ENCODE measurements around the gene GALNT17.

GALNT17 gene

GRCh38 chr7:71182438-71182935 is 50.5 kb downstream of the GALNT17 start:
- H3K79me2 ChIP-seq (ENCODE audit: insufficient read depth, low read length): no peaks in the 10 kb centered on the region
- TF ChIP-seq EZH2 (IDR thresholded peaks at IDR 0.05; ENCODE audit: borderline replicate concordance, low read depth, low read length, severe bottlenecking) (no peak), CTCF (IDR thresholded peaks at IDR 0.05; ENCODE audit: borderline replicate concordance, extremely low read depth, low read length, poor library complexity, severe bottlenecking) (no peak)
- no peaks in the 10 kb centered on the region for H4K20me1 ChIP-seq (ENCODE audit: insufficient read depth, low read length)

GRCh38 chr7:71184136-71184535 is 52.2 kb downstream of the GALNT17 start:
- no peak overlapping the region for H3K27ac ChIP-seq (ENCODE audit: low read length)
- H3K4me3 ChIP-seq (ENCODE audit: low read depth in 1 of 2, low read length in 2 of 2): no peak overlapping the region
- H4K20me1 ChIP-seq (ENCODE audit: insufficient read depth, low read length): no peaks in the 10 kb centered on the region
- no peak overlapping the region for H2AFZ ChIP-seq (ENCODE audit: low read depth, low read length)
- no peak overlapping the region for H3K9ac ChIP-seq (ENCODE audit: low read depth, low read length)
- no peak overlapping the region for H3K4me2 ChIP-seq (ENCODE audit: insufficient read depth, low read length)
- ATAC-seq (ENCODE audit: insufficient read depth, low read depth) (no peak), DNase-seq (no peak)
- no peaks in the 10 kb centered on the region for H3K79me2 ChIP-seq (ENCODE audit: insufficient read depth, low read length)
- H3K9me3 ChIP-seq (ENCODE audit: insufficient read depth, low read length, severe bottlenecking): no peaks in the 10 kb centered on the region
- H3K4me1 ChIP-seq (ENCODE audit: insufficient read depth, low read length): no peaks in the 10 kb centered on the region
- TF ChIP-seq EZH2 (IDR thresholded peaks at IDR 0.05; ENCODE audit: borderline replicate concordance, low read depth, low read length, severe bottlenecking) (no peak), CTCF (IDR thresholded peaks at IDR 0.05; ENCODE audit: borderline replicate concordance, extremely low read depth, low read length, poor library complexity, severe bottlenecking) (no peak)
- H3K36me3 ChIP-seq (ENCODE audit: insufficient read depth, low read length): no peaks in the 10 kb centered on the region
- H3K27me3 ChIP-seq (ENCODE audit: insufficient read depth, low read length, poor library complexity): no peaks in the 10 kb centered on the region

More at GRCh38 chr7:71182438-71182935, 50.5 kb downstream of the GALNT17 start:
- Histone ChIP-seq H3K4me1 (ENCODE audit: insufficient read depth, low read length) (no peaks in the 10 kb centered on the region), H3K4me2 (ENCODE audit: insufficient read depth, low read length) (no peak overlapping the region), H3K9ac (ENCODE audit: low read depth, low read length) (no peak overlapping the region), H3K9me3 (ENCODE audit: insufficient read depth, low read length, severe bottlenecking) (no peaks in the 10 kb centered on the region), H3K4me3 (ENCODE audit: low read depth in 1 of 2, low read length in 2 of 2) (no peak overlapping the region), H3K36me3 (ENCODE audit: insufficient read depth, low read length) (no peaks in the 10 kb centered on the region), H2AFZ (ENCODE audit: low read depth, low read length) (no peak overlapping the region), H3K27ac (ENCODE audit: low read length) (no peak overlapping the region), H3K27me3 (ENCODE audit: insufficient read depth, low read length, poor library complexity) (no peaks in the 10 kb centered on the region)
- DNase-seq: no peak
- ATAC-seq (ENCODE audit: insufficient read depth, low read depth): no peak

GRCh38 chr7:71184609-71185008 is 52.7 kb downstream of the GALNT17 start:
- TF ChIP-seq EZH2 (IDR thresholded peaks at IDR 0.05; ENCODE audit: borderline replicate concordance, low read depth, low read length, severe bottlenecking): no peak
- Histone ChIP-seq H3K9ac (ENCODE audit: low read depth, low read length) (no peak overlapping the region), H4K20me1 (ENCODE audit: insufficient read depth, low read length) (no peaks in the 10 kb centered on the region)

GRCh38 chr7:71186535-71187057 is 54.7 kb downstream of the GALNT17 start:
- Histone ChIP-seq H2AFZ (ENCODE audit: low read depth, low read length) (no peak overlapping the region), H3K9ac (ENCODE audit: low read depth, low read length) (no peak overlapping the region), H3K9me3 (ENCODE audit: insufficient read depth, low read length, severe bottlenecking) (no peaks in the 10 kb centered on the region), H3K4me2 (ENCODE audit: insufficient read depth, low read length) (no peak overlapping the region), H3K27me3 (ENCODE audit: insufficient read depth, low read length, poor library complexity) (no peaks in the 10 kb centered on the region), H3K4me3 (ENCODE audit: low read depth in 1 of 2, low read length in 2 of 2) (no peak overlapping the region), H3K27ac (ENCODE audit: low read length) (no peak overlapping the region), H3K4me1 (ENCODE audit: insufficient read depth, low read length) (no peaks in the 10 kb centered on the region), H3K36me3 (ENCODE audit: insufficient read depth, low read length) (no peaks in the 10 kb centered on the region), H3K79me2 (ENCODE audit: insufficient read depth, low read length) (no peaks in the 10 kb centered on the region), H4K20me1 (ENCODE audit: insufficient read depth, low read length) (no peaks in the 10 kb centered on the region)
- no peak for TF ChIP-seq CTCF (IDR thresholded peaks at IDR 0.05; ENCODE audit: borderline replicate concordance, extremely low read depth, low read length, poor library complexity, severe bottlenecking)
- no peak for TF ChIP-seq EZH2 (IDR thresholded peaks at IDR 0.05; ENCODE audit: borderline replicate concordance, low read depth, low read length, severe bottlenecking)
- DNase-seq (no peak), ATAC-seq (ENCODE audit: insufficient read depth, low read depth) (no peak)

More at GRCh38 chr7:71184609-71185008, 52.7 kb downstream of the GALNT17 start:
- no peak overlapping the region for H3K4me2 ChIP-seq (ENCODE audit: insufficient read depth, low read length)
- no peak overlapping the region for H3K27ac ChIP-seq (ENCODE audit: low read length)
- no peak overlapping the region for H3K4me3 ChIP-seq (ENCODE audit: low read depth in 1 of 2, low read length in 2 of 2)
- no peaks in the 10 kb centered on the region for H3K79me2 ChIP-seq (ENCODE audit: insufficient read depth, low read length)
- H3K4me1 ChIP-seq (ENCODE audit: insufficient read depth, low read length): no peaks in the 10 kb centered on the region
- H3K9me3 ChIP-seq (ENCODE audit: insufficient read depth, low read length, severe bottlenecking): no peaks in the 10 kb centered on the region
- no peak for DNase-seq
- no peaks in the 10 kb centered on the region for H3K27me3 ChIP-seq (ENCODE audit: insufficient read depth, low read length, poor library complexity)
- no peak for ATAC-seq (ENCODE audit: insufficient read depth, low read depth)
- no peak overlapping the region for H2AFZ ChIP-seq (ENCODE audit: low read depth, low read length)
- no peaks in the 10 kb centered on the region for H3K36me3 ChIP-seq (ENCODE audit: insufficient read depth, low read length)

Measured in DND-41 (cell line).